AG10803 (cell line): ENCODE measurements around the gene NDUFA7.

Experiments
- DNase-seq: peaks from one replicate; pipeline ENCODE4 v3.0.0; 2010; ENCODE audit warnings: low read depth
- H3K4me3 ChIP-seq: 2 replicates; pipeline ENCODE4 v1.5.1; 2011; ENCODE audit warnings: mild to moderate bottlenecking, low read length, control low read depth
- CTCF ChIP-seq: conservative IDR thresholded peaks from 2 replicates; pipeline ENCODE4 v1.5.1; 2011; ENCODE audit warnings: mild to moderate bottlenecking, low read length, control low read depth, inconsistent platforms

NDUFA7 gene

GRCh38 chr19:8261881-8262280 is 59.3 kb downstream of the NDUFA7 start:
- no peak for TF ChIP-seq CTCF
- H3K4me3 ChIP-seq = no peak overlapping the region
- DNase-seq = no peak

GRCh38 chr19:8261347-8261746 is 59.8 kb downstream of the NDUFA7 start:
- no peak for DNase-seq
- TF ChIP-seq CTCF = no peak
- no peak overlapping the region for H3K4me3 ChIP-seq
